NCI-H226 (cell line): ENCODE measurements around the gene C1QTNF4.

Experiments used
- DNase-seq: peaks from one replicate; pipeline ENCODE4 v3.0.0-alpha.2; 2015

The C1QTNF4 gene

DNA sequence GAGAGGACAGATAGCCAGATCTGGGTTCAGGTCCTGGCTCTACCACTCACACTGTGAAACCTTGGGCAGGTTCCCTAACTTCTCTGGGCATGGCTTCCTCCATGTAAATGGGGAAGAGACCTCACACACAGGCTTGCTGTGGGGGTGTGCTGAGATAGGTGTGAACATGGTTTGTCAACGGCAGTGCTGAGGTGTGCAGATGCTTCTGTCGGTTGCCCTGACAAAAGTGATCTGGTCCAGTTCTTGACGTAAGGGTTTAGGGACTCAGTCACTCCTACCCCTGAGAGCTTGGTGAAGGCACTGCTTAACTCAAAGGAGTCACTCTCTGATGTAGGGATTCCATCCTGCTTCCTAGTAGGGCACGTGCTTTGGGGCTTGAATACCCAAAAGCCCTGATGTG lies 2.0 kb downstream of the C1QTNF4 start:
- no peak for DNase-seq

GRCh38 chr11:47591764-47592163 lies 2.4 kb downstream of the C1QTNF4 start:
- DNase-seq, result no peak

DNA sequence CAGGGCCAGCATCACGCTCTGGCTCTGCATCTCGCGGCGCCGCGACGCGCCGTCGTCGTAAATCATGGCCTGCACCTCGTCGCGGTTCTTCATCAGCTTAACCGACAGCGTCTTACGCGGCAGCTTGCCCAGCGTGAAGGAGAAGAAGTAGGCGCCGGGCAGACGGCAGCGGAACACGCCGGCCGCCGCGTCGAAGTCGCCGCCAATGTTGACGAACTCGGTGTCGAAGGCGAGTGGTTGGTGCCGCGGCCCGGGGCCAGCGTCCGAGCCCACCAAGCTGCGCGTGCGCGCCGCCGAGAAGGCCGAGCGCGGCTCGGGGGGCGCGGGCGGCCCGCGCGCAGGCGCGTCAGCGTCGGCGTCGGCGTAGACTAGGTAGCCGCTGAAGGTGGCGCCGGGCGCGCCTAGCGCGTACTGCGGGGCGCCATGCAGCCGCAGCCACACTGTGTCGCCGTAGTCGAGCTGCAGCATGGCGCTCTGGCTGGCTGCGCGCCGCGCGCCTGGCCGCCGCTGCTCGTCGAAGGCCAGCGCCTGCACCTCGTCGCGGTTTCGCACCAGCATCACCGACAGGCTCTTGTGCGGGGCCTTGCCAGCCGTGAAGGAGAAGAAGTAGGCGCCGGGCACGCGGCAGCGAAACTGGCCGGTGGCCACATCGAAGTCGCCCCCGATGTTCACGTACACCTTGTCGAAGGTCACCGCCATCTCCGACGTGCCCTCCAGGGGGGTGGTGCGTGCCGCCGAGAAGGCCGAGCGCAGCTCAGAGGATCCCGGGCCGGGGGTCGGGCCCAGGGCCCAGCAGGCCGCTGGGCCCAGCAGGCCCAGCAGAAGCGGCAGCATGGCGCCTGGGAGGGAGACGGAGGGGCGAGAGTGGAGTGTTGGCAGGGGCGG lies 4.0 kb downstream of the C1QTNF4 start:
- no peak for DNase-seq

DNA sequence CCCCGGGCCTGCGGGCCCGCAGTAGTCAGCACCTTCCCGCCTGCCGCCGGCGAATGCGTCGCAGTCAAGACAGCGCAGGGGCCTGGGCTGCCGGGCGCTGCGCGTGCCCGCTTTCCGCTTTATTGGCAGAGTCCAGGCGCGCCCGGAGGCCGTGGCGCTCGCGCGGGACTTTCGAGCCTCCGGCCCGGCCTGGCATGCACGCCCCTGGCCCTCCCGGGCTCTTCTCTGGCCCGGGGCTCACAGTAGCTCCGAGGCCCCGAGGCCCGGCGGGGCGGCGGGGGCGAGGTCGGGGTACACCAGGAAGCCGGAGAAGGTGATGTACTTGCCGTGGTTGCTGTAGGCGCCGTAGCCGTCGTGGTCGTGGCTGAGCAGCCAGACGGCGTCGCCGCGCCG lies 4.6 kb downstream of the C1QTNF4 start:
- DNase-seq, result no peak

DNA sequence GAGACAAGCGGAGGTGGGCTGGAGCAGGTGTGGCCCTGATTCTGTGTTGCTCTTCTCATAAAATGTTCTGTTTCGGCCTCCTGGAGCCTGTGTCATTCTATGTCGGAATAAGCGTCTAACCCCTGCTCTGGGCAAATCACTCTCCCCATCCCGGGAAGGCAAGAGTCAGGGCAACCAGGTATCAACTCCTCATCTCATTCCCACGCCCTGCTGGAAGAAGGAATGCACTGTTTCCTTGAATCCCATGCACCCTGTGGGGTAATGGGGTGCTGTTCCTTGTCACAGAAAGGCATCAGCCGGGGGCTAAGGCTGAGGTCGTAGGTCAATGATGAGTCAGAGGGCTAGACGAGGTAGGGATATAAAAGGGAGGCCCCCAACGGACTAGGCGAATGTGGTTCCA lies 5.1 kb downstream of the C1QTNF4 start:
- no peak for DNase-seq

DNA sequence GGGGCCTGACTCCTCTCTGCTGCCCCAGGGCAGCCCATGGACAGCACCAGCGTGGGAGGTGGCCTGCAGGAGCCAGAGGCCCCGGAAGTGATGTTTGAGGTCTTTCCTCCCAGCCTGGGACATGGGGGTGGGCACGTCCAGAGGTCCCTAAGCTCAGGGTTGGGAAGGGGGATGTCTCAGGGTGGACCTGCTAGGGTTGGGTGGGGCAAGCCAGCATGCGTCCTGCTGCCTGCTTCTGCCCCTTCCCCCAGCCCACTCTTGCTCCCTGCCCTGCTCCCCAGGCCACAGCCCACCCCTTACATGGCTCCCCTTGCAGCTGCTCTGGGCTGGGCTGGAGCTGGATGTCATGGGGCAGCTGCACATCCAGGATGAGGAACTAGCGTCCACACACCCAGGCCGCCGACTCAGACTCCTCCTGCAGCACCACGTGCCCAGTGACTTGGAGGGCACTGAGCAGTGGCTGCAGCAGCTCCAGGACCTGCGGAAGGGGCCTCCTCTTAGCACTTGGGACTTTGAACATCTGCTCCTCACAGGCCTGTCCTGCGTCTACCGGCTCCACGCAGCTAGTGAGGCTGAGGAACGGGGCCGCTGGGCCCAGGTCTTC lies 6.4 kb downstream of the C1QTNF4 start:
- DNase-seq, result no peak

DNA sequence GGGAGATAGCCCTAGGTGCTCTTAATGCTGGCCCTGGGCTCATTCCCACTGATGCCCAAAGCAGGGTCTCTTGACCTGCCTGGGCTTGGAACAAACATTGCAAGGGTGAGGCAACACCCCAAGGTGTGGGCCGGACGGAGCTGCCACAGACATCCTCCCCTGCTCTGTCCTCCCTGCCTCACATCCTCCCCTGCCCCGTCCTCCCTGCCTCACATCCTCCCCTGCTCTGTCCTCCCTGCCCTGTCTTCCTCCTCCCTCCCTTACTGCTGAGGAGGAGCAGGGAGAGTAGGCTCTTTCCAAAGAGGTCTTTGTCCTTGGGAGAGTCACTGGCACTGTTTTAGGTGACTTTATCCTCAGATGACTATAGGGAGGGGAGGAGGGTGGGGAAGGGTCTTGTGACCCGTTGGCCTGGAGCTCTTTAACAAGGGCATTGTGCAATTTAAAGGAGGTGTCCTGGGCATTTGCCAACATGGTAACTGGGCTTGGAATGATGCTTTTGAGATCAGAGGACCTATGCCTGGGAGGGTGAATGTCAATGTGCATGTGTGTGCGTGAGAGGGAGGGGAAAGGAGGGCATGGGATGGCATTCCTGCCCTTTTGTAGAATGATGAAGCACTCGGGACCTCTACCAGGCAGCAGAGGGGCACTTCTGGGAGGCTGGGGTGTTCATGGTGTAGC lies 7.0 kb downstream of the C1QTNF4 start:
- no peak for DNase-seq

- no peak for DNase-seq
Measured at GRCh38 chr11:47586098-47586855, 7.9 kb downstream of the C1QTNF4 start, which contains the start of gene FAM180B. FAM180B (plus strand) TSS chr11:47586678; CDS start chr11:47586769, 91 bp downstream.

DNA sequence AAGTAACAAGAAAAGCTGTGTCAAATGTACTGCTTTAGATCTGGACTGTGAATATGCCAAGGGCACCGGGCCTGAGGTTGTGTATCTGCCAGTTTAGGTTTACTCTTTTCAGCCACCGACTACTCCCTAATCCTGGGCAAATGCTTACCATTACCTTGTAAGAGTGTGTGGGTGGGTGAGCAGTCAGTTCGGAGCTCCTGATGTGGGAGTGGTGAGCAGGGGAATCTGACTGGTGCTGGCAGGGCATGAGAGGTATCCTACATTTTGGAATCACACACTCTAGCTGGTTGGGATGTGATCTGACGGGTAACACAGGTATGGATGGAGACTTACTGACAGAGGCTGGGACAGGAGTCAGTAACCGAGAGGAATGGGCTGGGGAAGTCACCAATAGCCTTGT lies 10.4 kb downstream of the C1QTNF4 start:
- DNase-seq, result no peak

DNA sequence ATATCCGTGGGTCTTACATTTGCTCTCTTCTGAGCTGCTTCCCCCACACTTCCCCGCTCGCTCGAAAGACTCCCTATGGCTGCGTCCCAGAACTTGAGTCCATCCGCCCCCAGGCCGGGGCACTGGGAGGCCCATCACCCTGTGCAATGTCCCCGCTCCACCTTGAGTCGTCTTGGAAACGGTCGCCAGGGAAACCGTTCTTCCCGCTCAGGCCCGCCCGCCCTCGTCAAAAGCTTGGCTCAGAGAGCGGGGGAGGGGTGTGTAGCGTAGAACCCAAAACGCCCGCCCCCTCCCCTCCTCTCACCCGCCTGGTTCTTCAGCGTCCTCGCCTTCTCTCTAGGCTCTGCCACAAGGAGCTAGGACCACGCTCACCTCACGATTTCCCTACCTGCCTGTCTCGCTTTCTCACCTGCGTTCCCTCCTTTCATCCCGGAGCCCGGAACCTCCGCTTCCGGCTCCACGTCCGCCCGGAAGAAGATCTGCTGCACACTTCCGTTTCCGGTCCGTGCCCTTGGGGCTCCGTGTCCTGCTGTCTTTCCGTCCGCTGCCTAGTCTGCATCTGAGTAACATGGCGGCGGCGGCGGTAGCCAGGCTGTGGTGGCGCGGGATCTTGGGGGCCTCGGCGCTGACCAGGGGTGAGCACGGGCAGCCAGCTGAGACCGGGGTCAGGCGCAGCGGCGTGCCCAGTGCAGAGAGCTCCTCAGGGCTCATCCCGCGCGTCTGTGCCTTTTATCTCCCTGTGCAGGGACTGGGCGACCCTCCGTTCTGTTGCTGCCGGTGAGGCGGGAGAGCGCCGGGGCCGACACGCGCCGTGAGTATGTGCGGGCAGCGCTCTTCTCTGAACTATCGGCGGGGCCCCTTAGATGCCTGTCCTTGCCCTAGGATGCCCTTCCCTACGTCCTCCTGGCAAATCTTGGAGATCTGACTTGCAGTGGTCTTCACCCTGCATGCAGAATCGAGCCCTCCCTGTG lies 15.4 kb downstream of the C1QTNF4 start, which contains the start of the genes KBTBD4 and NDUFS3:
Gene KBTBD4, minus strand, starts transcription at position 447 of the 971 bp plus-strand sequence. Its CDS starts 19 bp downstream, at position 428.
Gene NDUFS3, plus strand, starts transcription at position 551 of the 971 bp plus-strand sequence. Its CDS starts 18 bp downstream, at position 569.
- DNase-seq, result peak; percentile 74

- DNase-seq, result no peak
Measured at GRCh38 chr11:47577460-47578041, 16.7 kb downstream of the C1QTNF4 start.

- DNase-seq, result no peak
Measured at GRCh38 chr11:47573321-47573720, 20.9 kb downstream of the C1QTNF4 start.

GRCh38 chr11:47572715-47573255 lies 21.4 kb downstream of the C1QTNF4 start:
- DNase-seq, result no peak

DNA sequence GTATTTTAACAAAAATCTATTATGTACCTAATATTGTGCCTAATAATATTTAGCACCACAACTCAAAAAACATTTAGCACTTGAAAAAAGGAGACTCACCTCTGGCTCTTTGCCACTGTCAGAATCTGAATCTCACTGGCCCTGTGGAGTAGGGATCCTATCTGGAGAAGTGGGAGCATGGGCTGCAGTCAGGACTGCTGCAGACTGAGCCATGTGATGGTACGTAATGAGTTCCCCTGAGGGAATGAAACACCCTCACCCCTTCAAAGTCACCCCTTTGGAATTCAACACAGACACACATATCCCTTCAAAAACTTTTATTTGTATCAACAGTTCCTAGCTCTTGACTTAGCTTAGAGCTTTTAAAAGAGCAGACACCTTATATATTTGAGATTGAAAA lies 22.3 kb downstream of the C1QTNF4 start:
- DNase-seq, result peak; percentile 68

- DNase-seq, result no peak
Measured at GRCh38 chr11:47571357-47571729, 22.9 kb downstream of the C1QTNF4 start.

- DNase-seq, result no peak
Measured at GRCh38 chr11:47570651-47571356, 23.4 kb downstream of the C1QTNF4 start.

DNA sequence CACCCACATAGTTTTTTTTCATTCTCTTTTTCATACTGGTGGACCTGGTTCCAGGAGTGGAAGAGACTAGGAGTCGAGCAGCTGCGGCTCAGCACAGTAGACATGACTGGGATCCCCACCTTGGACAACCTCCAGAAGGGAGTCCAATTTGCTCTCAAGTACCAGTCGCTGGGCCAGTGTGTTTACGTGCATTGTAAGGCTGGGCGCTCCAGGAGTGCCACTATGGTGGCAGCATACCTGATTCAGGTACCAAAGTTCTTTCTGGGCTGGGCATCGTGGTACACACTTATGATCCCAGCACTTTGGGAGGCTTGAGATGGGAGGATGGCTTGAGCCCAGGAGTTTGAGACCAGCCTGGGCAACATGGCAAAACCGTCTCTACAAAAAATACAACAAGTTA lies 24.6 kb downstream of the C1QTNF4 start:
- DNase-seq, result no peak

DNA sequence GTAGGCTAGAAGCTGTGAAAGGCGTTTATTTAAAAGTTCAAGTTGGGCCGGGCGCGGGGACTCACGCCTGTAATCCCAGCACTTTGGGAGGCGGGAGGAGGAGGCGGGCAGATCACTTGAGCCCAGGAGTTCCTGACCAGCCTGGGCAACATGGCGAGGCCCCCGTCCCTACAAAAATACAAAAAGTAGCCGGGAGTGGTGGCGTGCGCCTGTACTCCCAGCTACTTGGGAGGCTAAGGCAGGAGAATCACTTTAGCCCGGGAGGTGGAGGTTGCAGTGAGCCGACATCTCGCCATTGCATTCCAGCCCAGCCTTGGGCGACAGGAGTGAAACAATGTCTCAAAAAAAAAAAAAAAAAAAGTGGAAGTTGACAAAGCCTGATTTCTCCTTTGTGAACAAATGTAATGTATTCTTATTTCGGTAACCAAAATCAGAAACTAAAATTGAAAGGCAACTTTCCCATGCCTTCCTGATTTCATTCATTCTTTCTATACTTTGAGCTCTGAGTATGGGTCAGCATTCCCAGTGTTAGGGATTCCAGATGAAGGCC lies 28.0 kb downstream of the C1QTNF4 start:
- no peak for DNase-seq

GRCh38 chr11:47565340-47566148 lies 28.7 kb downstream of the C1QTNF4 start, which contains the start of gene PTPMT1:
PTPMT1 (plus strand) TSS chr11:47565599; CDS start chr11:47565623, 24 bp downstream.
- peak; percentile 68 for DNase-seq
